GM23338 (cell line): Measurements from ENCODE around the gene KLHL26. TPM values are rescaled to one million over a fixed set of nuclear protein-coding genes. Genes with fewer than 3 reads are reported as not detected.

Experiments used
- ATAC-seq: fragments of 200-7000 bp; cut with Tn5 transposase; 3 replicates; pipeline ENCODE4 v1.9.1; 2020
- DNase-seq: peaks from one replicate; pipeline ENCODE4 v3.0.0-alpha.2; 2015; ENCODE audit warnings: low spot score
- H2AFZ ChIP-seq: fragments of 200-600 bp; sonication (generic); 2 replicates; pipeline ENCODE4 v1.8.0; 2016; ENCODE audit warnings: antibody characterized with exemption, mild to moderate bottlenecking, moderate library complexity
- H3F3A ChIP-seq: fragments of 200-600 bp; sonication (generic); replicated peaks from 2 replicates; pipeline ENCODE4 v1.8.0; 2017; ENCODE audit warnings: antibody characterized with exemption, mixed run types, low read depth
- H3K27ac ChIP-seq: fragments of 200-600 bp; sonication (generic); 2 replicates; pipeline ENCODE4 v1.6.1; 2016; ENCODE audit warnings: low read depth
- H3K27me3 ChIP-seq: fragments of 200-600 bp; sonication (generic); 2 replicates; pipeline ENCODE4 v1.8.0; 2016; ENCODE audit warnings: mild to moderate bottlenecking, mixed run types, moderate library complexity; ENCODE audit not compliant: insufficient read depth
- H3K36me3 ChIP-seq: fragments of 200-600 bp; sonication (generic); 2 replicates; pipeline ENCODE4 v1.8.0; 2016; ENCODE audit warnings: mild to moderate bottlenecking; ENCODE audit not compliant: insufficient read depth
- H3K4me1 ChIP-seq: fragments of 200-600 bp; sonication (generic); 2 replicates; pipeline ENCODE4 v1.8.0; 2016; ENCODE audit warnings: mild to moderate bottlenecking, moderate library complexity; ENCODE audit not compliant: insufficient read depth
- H3K4me2 ChIP-seq: fragments of 200-600 bp; sonication (generic); 2 replicates; pipeline ENCODE4 v1.7.1; 2017; ENCODE audit warnings: mixed run types
- H3K4me3 ChIP-seq: fragments of 200-600 bp; sonication (generic); 2 replicates; pipeline ENCODE4 v1.6.1; 2016; ENCODE audit warnings: mixed run types
- H3K79me2 ChIP-seq: fragments of 200-600 bp; sonication (generic); replicated peaks from 2 replicates; pipeline ENCODE4 v1.8.0; 2017; ENCODE audit warnings: mild to moderate bottlenecking; ENCODE audit not compliant: insufficient read depth
- H3K9me2 ChIP-seq: fragments of 200-600 bp; sonication (generic); 2 replicates; pipeline ENCODE4 v1.8.0; 2017; ENCODE audit not compliant: insufficient read depth
- H4K20me1 ChIP-seq: fragments of 200-600 bp; sonication (generic); replicated peaks from 2 replicates; pipeline ENCODE4 v1.8.0; 2017; ENCODE audit warnings: mild to moderate bottlenecking; ENCODE audit not compliant: insufficient read depth
- H3K27ac Mint-ChIP-seq: 2 replicates; pipeline ENCODE4 v1.8.0; 2020; ENCODE audit warnings: inconsistent platforms, mild to moderate bottlenecking, moderate library complexity, mixed read lengths
- H3K27me3 Mint-ChIP-seq: 3 replicates; pipeline ENCODE4 v1.8.0; 2022; ENCODE audit warnings: low read depth, mild to moderate bottlenecking, moderate library complexity, mixed read lengths, inconsistent platforms; ENCODE audit not compliant: insufficient read depth, poor library complexity
- H3K36me3 Mint-ChIP-seq: 3 replicates; pipeline ENCODE4 v1.8.0; 2021; ENCODE audit warnings: low read depth, mild to moderate bottlenecking, inconsistent platforms, moderate library complexity, mixed read lengths
- H3K4me1 Mint-ChIP-seq: 3 replicates; pipeline ENCODE4 v1.8.0; 2020; ENCODE audit warnings: mild to moderate bottlenecking, inconsistent platforms, mixed read lengths
- H3K4me3 Mint-ChIP-seq: 3 replicates; pipeline ENCODE4 v1.8.0; 2021; ENCODE audit warnings: moderate library complexity, mild to moderate bottlenecking, inconsistent platforms, mixed read lengths
- H3K9me3 Mint-ChIP-seq: 3 replicates; pipeline ENCODE4 v1.8.0; 2020; ENCODE audit warnings: moderate library complexity, mild to moderate bottlenecking, inconsistent platforms, mixed read lengths
- JUNB ChIP-seq: IDR thresholded peaks from one replicate; pipeline ENCODE4 v1.6.1; 2016; ENCODE audit warnings: antibody characterized with exemption; ENCODE audit not compliant: unreplicated experiment
- POLR2AphosphoS5 ChIP-seq: IDR thresholded peaks from 2 replicates; pipeline ENCODE4 v1.6.1; 2016; ENCODE audit warnings: antibody characterized with exemption, low read depth
- STAT1 ChIP-seq: IDR thresholded peaks from one replicate; pipeline ENCODE4 v1.6.1; 2016; ENCODE audit warnings: antibody characterized with exemption; ENCODE audit not compliant: unreplicated experiment
- ZNF114 ChIP-seq: fragments of 250-450 bp; sonication (Bioruptor Pico); IDR thresholded peaks from 2 replicates; pipeline ENCODE4 v1.5.0; 2020; ENCODE audit warnings: mild to moderate bottlenecking, moderate library complexity
- polyA plus RNA-seq: library from polyadenylated mRNA; unstranded; fragments of >200 nt; fragmentation: Nextera tagmentation; extraction: Ambion mirVana; gene quantifications from 2 replicates; pipeline ENCODE4 v1.2.1, GENCODE V29; 2016
- total RNA-seq: library from RNA; depleted of rRNA; stranded (reverse); fragments of >200 nt; shearing (Covaris generic); gene quantifications from 2 replicates; pipeline ENCODE4 v1.2.3, GENCODE V29; 2014
- TF ChIP-seq, protein P1 (sequence below): IDR thresholded peaks from one replicate; pipeline ENCODE4 v1.6.1; 2018; ENCODE audit warnings: antibody characterized with exemption; ENCODE audit not compliant: unreplicated experiment
- TF ChIP-seq, protein P2 (sequence below), 2 experiments: fragments of 200-600 bp in 1 of 2; sonication (generic) in 1 of 2; conservative IDR thresholded peaks; 2 replicates each; pipeline versions ENCODE4 v1.5.1 to v1.6.1; 2016 to 2017; ENCODE audit warnings: antibody characterized with exemption in 2 of 2, low read depth in 2 of 2, mild to moderate bottlenecking in 2 of 2, moderate library complexity in 1 of 2

Gene KLHL26
- total and polyA plus RNA-seq, 2 experiments from 2014 or later: 3.6 to 11.2 TPM

DNA sequence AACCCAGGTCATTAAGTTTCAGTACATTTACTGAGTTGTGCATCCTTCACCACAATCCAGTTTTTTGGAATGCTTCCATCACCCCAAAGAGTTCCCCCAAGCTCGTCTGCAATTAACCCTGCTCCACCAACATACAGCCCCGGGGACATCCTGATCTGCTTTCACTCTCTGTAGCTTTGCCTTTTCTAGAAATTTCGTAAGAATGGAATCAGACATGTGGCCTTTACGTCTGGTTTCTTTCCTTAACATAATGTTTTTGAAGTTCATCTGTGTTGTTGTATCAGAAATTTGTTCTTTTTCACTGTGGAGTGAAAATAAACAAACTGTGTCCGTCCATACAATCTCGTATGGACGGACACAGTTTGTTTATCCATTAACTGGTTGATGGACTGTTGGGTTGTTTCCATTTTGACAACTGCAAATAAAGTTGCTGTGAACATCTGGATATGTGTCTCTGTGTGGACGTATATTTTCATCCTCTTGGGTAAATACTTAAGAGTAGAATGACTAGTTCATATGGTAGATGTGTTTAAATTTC, 2.9 kb downstream of the KLHL26 start (continued):
- TF ChIP-seq, protein P1, sequence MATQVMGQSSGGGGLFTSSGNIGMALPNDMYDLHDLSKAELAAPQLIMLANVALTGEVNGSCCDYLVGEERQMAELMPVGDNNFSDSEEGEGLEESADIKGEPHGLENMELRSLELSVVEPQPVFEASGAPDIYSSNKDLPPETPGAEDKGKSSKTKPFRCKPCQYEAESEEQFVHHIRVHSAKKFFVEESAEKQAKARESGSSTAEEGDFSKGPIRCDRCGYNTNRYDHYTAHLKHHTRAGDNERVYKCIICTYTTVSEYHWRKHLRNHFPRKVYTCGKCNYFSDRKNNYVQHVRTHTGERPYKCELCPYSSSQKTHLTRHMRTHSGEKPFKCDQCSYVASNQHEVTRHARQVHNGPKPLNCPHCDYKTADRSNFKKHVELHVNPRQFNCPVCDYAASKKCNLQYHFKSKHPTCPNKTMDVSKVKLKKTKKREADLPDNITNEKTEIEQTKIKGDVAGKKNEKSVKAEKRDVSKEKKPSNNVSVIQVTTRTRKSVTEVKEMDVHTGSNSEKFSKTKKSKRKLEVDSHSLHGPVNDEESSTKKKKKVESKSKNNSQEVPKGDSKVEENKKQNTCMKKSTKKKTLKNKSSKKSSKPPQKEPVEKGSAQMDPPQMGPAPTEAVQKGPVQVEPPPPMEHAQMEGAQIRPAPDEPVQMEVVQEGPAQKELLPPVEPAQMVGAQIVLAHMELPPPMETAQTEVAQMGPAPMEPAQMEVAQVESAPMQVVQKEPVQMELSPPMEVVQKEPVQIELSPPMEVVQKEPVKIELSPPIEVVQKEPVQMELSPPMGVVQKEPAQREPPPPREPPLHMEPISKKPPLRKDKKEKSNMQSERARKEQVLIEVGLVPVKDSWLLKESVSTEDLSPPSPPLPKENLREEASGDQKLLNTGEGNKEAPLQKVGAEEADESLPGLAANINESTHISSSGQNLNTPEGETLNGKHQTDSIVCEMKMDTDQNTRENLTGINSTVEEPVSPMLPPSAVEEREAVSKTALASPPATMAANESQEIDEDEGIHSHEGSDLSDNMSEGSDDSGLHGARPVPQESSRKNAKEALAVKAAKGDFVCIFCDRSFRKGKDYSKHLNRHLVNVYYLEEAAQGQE: no peak
- TF ChIP-seq STAT1 (no peak), JUNB (no peak)

DNA sequence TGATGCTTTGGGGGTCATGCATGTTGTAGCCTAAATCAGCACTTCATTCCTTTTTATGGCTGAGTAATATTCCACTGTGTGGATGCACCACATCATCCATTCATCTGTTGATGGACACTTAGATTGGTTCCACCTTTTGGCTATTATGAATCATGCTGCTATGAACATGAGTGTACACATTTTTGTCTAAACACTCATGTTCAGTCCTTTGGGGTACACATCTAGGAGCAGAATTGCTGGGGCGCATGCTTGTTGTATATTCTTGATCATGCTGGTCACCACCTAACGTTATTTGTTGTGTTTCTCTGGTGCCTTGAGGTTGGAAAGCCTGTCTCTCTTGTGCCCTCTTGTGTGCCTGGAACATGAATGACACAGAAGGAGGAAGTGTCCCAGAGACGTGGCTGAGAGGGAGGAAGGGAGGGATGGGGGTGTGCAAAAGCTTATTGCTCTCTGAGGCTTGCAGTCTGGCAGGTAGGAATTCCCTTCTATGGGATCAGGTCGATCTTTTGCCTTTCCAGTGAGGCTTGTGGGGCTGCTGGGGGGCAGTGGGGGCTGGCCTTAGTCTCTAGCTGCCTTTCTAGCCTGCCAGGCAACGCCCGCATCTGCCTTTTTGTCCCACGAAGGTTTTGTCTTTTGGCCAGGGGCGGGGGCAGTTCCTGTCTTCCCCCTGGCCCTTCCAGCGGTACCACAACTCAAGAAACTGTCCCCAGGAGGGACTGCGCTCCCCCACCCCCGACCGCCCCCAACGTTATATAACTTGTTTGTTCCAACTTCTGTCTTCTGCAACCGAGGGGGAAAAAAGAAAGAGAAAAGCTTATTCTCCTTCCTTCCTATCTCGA, 7.6 kb downstream of the KLHL26 start:
- Mint-ChIP-seq H3K4me3 (no peak overlapping the region), H3K36me3 (peaks cover 4% of the 10 kb centered on the region; the same call in 2 of the 3 replicates), H3K27ac (no peak overlapping the region), H3K4me1 (peaks cover 25% of the 10 kb centered on the region), H3K9me3 (no peaks in the 10 kb centered on the region; the same call in 2 of the 3 replicates), H3K27me3 (peaks cover 21% of the 10 kb centered on the region)
- no peaks in the 10 kb centered on the region for H3K36me3 ChIP-seq
- TF ChIP-seq POLR2AphosphoS5: no peak
- no peak for TF ChIP-seq ZNF114 (CRISPR knock-in tag)
- TF ChIP-seq, protein P2, sequence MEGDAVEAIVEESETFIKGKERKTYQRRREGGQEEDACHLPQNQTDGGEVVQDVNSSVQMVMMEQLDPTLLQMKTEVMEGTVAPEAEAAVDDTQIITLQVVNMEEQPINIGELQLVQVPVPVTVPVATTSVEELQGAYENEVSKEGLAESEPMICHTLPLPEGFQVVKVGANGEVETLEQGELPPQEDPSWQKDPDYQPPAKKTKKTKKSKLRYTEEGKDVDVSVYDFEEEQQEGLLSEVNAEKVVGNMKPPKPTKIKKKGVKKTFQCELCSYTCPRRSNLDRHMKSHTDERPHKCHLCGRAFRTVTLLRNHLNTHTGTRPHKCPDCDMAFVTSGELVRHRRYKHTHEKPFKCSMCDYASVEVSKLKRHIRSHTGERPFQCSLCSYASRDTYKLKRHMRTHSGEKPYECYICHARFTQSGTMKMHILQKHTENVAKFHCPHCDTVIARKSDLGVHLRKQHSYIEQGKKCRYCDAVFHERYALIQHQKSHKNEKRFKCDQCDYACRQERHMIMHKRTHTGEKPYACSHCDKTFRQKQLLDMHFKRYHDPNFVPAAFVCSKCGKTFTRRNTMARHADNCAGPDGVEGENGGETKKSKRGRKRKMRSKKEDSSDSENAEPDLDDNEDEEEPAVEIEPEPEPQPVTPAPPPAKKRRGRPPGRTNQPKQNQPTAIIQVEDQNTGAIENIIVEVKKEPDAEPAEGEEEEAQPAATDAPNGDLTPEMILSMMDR (conservative IDR thresholded peaks at IDR 0.05; ENCODE audit: low read depth in 2 of 2): peak in 1 of 2 experiments; percentile 40; a peak in 2 of 4 replicates
- H3K27ac ChIP-seq: no peak overlapping the region
- no peak for DNase-seq
- ATAC-seq: no peak
- H3K4me2 ChIP-seq: peak overlapping the region; percentile 48; the same call in 1 of the 2 replicates
- peaks cover 12% of the 10 kb centered on the region; the same call in 1 of the 2 replicates for H3K4me1 ChIP-seq
- H4K20me1 ChIP-seq: peaks cover 13% of the 10 kb centered on the region
- no peaks in the 10 kb centered on the region; the same call in 1 of the 2 replicates for H3K9me2 ChIP-seq
- no peak overlapping the region for H2AFZ ChIP-seq
- H3K27me3 ChIP-seq: no peaks in the 10 kb centered on the region
- H3K79me2 ChIP-seq: peaks cover 13% of the 10 kb centered on the region
- H3K4me3 ChIP-seq: no peak overlapping the region
- no peaks in the 10 kb centered on the region; the same call in 1 of the 2 replicates for H3F3A ChIP-seq
